Brain pericyte (primary cell): ENCODE data around the gene CLDN34.

Experiments
- DNase-seq: peaks from one replicate; pipeline ENCODE4 v3.0.0-alpha.2; 2012; ENCODE audit warnings: low read depth, low spot score

The CLDN34 gene

DNA sequence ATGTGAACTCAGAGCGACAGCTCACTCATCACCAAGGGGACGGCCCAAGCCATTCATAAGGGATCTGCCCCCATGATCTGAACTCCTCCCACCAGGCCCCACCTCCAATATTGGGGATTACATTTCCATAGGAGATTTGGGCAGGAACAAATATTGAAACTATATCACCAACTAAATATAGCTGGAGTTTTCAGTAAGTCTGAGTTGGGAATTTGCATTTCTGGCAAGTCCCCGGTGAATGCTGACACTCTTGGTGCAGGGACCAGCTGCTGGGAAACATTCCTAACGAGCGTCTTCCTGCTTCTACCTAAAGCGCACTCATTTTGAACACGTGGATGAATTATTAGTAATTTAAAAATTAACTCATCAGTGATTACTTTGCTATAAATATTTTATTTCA, 13.2 kb downstream of the CLDN34 start:
- no peak for DNase-seq

DNA sequence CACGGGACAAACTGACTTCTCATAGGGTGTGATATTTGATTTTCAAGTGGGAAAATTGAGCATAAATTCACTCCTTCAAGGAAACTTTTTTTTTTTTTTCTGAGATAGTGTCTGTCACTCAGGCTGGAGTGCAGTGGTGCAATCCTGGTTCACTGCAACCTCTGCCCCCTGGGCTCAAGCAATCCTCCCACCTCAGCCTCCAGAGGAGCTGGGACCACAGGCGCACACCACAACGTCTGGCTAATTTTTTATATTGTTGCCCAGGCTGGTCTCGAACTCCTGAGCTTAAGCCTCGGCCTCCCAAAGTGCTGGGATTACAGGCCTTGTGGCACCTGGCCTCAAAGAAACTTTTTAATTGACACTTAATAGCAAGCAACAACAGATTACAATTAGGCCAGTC, 13.8 kb downstream of the CLDN34 start:
- no peak for DNase-seq

DNA sequence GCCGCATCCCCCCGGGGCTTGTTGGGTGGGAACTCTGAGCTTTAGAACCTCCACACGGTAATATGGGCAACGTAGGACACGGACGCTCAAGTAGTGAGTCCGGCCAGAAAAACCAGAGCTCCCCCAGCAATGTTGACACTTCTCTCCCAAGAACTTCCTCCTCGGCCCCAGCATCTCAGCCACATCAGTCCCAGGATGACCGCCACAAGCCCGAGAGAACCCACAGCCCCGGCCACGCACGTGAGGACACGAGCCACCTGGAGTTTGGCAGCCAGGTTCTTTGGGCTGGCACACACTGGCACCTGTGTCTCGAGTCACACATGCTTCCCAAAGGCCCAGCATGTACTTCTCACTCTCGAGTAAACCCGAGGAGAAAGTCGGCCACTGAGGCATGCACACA, 16.3 kb downstream of the CLDN34 start:
- no peak for DNase-seq

DNA sequence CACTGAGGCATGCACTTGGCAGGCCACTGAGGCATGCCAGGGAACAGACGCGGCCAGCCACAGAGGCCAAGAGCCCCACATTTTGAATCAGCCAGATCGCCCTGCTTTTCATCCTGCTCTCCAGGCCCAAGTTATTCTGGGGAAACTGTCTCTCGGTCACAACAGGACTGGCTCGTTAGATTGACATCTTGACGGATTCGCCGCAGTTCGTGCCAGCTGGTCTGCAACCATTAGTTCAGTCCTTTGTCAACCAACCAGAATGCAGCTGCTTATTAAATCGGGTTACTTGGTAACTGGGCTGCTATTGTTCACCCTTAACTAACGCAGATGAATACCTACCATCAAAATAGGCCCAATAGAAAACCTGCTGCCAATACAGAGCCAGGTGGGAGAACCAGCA, 16.7 kb downstream of the CLDN34 start:
- DNase-seq = no peak

DNA sequence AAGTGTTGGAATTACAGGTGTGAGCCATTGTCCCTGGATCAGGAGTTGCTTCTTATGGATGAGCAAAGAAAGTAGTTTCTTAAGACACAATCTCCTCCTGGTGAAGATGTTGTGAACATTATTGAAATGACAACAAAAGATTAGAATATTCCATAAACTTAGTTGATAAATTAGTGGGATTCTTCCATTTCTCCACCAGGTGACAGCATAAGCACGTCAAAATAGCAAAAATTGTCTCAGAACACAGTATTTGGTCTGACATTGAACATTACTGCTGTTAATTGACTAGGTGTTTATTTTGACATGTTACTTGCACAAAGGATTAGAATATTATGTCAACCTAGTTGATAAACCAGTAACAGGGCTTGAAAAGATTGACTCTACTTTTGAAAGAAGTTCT, 21.6 kb downstream of the CLDN34 start:
- no peak for DNase-seq

DNA sequence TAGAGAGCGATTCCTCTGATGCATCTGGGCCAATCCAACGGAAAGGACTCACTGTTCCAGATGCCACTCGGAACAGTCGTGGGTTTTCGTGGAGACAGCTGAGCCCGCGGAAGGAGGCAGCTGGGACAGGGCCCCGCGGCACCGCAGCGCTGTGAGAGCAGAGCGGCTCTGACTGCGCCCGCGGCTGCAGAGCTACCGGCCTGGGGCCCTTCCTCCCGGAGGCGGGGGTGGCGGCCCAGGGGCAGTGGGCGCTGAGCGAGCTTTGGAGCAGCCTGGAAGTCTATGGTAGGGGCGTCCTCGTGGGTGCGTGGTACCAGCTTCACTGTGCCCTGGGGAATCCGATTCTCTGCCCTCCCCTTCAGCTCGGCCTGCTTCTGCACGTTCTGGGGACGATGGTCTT, 24.9 kb downstream of the CLDN34 start:
- DNase-seq = no peak

DNA sequence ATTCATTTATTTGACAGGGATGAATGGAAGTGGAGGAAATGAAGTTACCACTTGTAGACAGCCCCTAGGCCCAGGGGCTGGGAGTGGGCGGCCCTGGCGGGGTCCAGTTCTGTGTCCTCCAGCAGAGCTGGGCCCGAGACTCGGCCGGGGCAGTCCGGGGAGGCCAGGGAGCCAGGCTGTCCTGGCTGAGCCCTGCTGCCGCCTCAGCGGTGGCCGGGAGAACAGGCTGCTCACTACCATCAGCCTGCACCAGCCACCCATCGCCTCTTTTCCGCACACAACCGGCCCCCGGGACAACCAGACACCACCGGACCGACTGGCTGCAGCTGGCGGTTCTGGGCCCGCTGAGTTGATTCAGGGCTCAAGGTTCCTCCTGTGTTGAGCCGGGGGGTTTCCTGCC, 25.6 kb downstream of the CLDN34 start:
- DNase-seq = no peak

DNA sequence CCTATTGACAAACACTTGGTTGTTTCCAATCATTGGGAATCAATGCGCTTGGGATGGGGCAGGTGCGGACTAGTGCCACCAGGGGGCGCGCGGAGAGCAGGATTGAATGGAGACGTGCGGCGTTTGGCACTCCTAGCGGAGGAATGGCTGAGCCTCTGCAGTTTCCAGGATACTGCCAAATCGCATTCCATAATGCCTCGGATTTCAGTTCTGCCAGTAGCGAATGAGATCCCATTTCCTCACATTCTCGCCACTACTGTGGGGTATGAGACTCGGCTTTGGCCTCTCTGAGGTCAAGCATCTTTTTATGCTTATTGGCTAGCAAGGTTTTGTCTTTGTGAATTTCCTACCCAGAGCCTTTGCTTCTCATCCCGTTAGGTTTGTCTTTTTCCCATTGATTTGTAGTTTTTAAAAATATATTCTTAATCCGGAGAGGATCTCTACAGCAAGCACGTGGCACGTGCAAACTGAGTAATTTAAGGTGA, 28.7 kb downstream of the CLDN34 start:
- no peak for DNase-seq

DNA sequence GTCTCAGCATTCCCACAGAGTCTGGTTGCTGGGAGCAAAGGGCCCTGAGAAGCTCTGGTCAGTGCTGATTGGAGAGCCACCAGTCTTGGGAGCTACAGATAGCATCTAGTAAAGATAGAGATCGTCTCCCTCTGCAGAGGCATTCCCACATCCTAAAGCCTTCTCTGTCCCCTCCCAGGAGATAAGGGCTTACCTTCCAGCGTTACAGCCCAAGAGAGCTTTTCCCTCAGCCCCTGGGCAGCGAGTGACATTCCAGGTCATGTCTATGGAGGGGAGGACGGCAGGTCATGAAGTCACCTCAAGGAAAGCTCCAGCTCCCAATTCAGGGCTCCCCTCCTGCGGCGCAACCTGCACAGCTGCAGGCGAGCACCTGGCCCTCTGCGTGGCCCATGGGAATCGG, 29.9 kb downstream of the CLDN34 start:
- no peak for DNase-seq

DNA sequence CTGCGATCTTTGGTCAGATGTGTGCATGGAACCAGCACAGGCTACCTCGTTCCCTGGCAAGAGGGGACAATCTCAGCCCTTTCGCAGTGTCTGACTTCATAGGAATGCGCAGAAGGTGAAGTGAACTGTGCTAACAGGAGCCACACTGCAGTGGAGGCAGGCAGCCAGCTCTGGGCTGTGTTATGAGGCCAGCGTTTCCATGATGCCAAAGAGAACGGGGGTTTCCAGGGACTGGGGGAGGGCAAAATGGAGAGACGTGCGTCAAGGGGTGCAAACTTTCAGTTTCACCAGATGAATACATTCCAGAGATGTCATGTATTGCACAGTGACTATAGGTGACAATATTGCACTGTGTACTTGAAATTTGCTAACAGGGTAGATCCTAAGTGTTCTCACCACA, 30.4 kb downstream of the CLDN34 start:
- DNase-seq = no peak

DNA sequence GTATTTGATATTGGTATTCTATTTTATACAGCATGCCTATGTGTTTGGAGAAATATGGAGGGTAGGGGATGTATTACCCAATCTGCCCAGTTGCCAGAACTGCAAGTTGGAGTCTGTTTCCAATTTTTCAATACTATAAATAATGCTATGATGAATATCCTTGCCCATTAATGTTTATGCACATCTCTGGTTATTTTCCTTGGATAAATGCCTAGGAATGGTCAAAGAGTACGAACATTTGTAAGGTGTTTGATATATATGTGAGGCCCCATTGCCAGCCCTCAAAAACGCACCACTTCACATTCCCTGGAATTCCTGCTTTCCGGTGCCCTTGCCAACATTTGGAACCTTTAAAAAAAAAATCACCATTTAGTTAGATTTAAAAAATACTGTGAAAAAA, 34.3 kb downstream of the CLDN34 start:
- no peak for DNase-seq

DNA sequence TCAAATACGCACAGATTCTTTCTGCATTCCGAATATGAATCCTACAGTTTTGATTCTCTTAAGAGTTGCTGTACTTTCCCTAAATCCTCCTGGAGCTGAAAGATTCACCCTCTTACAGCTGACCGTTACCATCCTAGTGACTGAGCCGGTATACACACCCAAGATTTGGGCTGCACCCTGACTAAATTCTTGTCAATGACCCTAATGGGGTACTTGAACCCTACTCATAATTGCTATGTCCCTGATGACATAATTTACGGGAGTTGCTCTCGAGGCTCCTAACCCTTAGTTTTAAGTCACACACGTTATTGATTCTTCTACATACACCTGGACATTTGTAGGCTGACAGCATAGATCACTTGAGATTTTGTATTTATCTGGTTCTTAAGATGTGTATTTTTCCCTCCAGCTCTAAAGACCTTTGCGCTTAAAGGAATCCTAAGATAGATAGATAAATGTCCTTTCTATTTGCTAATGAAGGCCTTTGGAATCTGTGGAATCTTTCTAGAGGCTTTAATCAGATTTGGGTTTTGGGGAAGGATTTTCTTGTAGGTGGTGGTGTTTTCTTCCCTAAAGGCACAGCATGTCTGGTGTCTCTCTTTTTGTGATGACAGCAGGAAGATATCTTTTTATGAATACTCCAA, 37.8 kb downstream of the CLDN34 start:
- no peak for DNase-seq

DNA sequence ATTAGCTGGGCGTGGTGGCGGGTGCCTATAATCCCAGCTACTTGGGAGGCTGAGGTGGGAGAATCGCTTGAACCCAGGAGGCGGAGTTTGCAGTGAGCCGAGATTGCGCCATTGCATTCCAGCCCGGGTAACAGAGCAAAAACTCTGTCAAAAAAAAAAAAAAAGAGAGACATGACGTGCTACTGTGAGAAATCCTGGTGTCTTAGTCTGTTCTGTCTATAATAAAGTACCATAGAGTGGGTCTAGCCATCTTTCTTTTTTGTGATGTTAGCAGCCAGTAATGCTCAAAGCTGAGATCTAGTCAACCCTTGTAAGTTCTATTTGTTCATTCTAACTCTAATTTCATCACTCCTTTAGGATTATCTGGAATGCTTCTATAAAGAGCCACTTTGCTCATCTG, 38.9 kb downstream of the CLDN34 start:
- no peak for DNase-seq

DNA sequence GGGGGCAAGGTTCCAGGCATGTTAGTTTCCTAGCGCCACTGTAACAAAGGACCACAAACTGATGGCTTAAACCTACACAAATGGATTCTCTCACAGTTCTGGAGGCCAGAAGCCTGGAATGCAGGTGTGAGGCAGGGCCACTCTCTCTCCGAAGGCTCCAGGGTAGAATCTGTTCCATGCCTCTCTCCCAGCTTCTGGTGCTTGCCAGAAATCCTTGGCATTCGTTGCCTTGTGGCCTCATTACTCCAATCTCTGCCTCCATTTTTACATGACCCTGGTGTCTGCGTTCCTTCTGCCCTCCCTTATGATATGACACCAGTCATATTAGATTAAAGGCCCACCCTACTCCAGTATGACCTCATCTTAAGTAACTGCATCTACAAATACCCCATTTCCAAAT, 39.6 kb downstream of the CLDN34 start:
- no peak for DNase-seq

DNA sequence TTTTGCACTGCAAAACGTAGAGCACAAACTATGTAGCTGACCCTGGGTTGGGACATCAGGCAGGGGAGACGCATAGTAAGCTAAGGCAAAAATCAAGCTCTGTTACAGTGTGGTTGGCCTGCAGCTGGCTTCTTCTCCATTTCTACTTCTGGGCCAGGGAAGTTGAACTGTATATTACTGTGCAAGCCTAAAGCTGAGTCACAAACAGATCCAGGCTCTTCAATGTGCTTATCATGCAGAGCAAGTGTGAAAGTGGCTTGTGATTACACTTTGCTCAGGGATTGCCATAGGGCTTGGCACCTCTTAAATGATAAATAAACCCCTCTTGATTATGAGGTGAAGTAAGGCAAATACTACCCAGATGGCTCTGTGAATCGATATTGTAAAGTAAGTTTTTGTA, 40.5 kb downstream of the CLDN34 start:
- DNase-seq = no peak

DNA sequence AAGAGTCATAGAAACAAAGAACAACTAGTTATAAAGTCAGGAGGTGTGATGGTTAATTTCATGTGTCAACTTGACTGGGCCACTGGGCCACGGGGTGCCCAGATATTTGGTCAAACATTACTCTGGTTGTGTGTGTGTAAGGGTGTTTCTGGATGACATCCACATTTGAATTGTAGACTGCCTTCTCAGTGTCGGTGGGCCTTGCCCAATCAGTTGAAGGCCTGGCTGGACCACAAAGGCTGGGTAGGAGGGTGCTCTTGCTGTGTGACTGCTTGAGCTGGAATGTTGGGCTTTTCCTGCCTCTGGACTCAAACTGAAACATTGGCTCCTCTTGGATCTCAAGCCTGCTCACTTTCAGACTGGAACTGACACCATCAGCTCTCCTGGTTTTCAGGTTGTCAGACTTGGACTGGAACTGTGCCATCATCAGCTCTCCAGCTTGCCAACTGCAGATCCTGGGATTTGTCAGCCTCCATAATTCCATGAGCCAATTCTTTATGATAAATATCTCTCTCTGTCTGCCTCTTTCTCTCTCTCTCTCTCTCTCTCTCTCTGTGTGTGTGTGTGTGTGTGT, 41.4 kb downstream of the CLDN34 start:
- no peak for DNase-seq

DNA sequence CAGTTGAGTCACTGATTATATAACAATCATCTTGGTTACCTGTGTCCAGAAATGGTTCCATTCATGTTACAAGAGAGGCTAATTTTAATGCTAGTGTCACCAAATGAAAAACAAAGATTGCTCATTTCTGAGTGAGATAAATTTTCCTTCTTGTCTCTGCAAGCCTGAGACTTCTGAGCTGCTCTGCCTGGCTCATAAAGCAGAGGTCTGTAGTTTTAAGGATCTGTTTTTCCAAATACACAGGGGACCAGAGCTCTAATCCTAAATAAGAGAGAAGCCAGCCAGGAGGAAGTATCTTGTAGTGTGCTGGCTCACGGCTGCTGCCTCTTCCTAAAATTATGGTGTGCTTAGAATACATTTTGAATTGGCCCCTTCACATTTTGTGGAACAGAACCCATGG, 42.6 kb downstream of the CLDN34 start:
- no peak for DNase-seq

DNA sequence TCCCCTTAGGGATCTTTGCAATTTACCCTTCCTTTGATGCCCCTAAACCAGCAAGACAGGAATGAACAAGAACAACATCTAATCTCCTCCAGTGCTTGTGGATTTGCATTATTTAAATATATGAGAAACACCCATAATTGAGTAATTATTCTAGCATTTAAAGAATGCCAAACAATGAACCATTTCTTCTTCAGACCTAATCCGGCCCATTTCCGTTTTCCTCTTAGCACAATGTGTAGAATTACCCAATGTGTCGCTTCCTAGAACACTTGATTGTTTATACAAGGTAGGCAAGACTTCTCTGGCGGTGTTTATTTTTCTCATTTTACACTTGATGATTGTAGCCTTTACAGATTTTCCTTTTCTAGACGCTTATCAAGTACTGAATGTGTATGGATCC, 43.5 kb downstream of the CLDN34 start:
- DNase-seq = no peak

DNA sequence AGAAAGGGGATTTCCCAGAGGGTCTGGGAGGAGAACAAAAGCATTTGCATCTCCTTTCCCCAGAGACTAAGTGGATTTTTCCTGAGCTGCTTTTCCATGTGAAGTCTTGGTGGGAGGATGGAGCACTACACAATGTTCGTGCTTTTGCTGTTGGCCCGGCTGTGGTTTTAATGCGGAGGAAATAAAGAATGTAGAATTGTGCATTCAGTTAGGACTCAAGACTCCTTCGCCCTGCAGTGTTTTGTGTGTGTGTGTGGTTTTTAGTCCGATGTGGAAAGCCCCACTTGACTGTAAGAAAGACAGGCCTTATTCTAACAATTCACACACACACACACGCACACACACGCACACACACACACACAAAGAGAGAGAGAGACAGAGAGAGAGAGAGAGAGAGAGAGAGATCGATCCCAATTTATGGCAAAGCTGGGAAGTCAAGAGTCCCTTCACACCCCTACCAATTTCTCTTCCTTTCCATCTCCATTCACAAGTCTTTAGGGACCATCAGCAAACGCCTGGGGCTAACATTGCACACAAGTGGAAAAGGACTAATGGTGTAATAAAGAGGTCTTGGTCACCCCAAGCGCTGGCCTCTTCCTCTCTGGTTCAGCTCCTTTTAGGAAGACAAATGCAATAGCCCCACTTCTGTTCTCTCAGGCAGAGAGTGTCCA, 44.2 kb downstream of the CLDN34 start:
- no peak for DNase-seq

DNA sequence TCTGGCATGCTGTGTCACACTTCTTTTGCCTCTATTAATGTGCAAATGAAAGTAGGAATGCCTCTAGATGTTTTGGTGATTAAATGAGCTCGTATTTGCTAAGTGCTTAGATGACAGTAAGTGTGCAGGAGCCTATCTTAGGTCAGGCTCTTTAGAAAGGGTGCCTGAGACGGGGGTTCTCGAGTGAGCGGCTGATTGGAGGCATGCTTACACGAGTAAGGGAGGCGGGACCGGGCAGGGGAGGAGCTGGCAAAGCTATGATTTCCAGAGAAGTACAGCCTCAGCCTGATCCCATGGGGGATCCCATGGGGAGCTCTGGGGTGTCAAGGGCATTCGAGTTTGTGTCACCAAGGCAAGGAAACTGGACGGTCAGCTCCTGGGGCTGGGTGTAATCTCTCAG, 44.8 kb downstream of the CLDN34 start:
- DNase-seq = no peak

DNA sequence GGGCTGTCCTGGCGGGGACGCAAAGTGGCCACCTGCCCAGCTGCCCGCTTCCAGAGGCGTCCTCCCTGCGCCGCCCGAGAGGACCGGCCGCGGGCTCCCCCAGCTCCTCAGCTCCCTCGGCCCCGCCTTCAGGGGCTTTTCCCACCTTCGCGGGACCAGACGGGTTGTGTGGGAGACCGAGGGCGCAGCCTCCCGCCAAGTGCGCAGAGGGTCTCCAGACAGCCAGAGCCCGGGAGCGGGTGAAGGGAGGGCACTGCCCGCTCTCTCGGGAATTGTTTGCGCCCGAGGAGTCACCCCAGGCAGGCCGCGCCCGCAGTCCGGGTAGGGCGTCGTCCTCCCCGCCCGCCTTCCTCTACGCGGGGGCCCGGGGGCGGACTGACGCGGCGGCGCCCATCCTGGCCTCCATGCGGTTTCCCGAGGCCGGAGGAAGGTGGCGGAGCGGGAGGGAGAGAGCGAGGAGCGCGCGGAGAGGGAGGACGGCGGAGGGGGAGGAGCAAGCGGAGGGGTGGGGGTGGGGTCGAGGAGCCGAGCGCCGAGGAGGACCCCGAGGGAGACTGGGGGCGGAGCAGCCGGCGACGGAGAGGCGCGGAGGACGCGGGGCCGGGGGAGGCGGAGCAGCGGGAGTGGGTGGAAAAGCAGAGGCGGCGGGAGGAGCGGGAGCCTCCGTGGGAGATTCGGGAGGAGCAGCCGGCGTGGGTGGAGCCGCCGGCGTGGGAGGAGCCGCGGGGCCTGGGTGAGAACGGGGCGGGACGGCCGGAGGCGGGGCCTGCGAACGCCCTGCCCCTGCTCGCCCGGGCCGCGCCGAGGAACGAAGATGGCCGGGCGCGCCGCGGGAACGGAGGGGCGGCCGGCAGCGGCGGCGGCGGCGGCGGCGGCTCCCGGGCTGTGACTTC, 47.5 kb downstream of the CLDN34 start:
- peak; percentile 55 for DNase-seq

DNA sequence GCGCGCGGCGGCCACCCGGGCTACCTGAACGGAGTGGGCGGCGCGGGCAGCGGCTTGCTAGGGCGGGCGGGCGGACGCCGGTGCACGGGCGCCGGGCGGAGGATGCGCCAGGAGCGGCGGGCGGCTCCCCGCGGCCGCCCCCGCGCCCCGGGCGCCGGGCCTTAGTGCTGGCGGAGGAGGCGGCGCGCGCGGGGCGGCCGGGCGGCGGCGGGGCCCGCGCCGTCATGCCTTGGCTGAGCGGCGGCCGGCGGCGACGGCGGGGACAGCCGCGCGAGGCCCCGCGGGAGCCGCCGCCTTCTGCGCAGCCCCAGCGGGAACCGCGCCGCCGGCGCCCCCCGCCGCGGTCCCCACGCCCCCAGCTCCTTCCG, 48.2 kb downstream of the CLDN34 start:
- no peak for DNase-seq
